ENCODE data around the gene MYADM.

MYADM gene

DNA sequence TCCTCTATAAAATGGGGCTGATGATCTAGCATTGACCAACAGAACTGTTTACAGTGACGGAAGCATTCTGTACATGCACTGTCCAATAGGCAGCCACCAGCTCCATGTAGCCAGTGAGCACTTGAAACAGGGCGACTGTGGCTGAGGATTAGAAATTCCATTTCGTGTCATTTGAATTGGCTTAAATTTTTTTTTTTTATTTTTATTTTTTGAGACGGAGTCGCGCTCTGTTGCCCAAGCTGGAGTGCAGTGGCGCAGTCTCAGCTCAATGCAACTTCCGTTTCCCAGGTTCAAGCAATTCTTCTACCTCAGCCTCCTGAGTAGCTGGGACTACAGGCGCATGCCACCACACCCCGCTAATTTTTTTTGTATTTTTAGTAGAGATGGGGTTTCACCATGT, 17.4 kb downstream of the MYADM start:
- DNase-seq (ENCODE audit: low read depth): no peak

DNA sequence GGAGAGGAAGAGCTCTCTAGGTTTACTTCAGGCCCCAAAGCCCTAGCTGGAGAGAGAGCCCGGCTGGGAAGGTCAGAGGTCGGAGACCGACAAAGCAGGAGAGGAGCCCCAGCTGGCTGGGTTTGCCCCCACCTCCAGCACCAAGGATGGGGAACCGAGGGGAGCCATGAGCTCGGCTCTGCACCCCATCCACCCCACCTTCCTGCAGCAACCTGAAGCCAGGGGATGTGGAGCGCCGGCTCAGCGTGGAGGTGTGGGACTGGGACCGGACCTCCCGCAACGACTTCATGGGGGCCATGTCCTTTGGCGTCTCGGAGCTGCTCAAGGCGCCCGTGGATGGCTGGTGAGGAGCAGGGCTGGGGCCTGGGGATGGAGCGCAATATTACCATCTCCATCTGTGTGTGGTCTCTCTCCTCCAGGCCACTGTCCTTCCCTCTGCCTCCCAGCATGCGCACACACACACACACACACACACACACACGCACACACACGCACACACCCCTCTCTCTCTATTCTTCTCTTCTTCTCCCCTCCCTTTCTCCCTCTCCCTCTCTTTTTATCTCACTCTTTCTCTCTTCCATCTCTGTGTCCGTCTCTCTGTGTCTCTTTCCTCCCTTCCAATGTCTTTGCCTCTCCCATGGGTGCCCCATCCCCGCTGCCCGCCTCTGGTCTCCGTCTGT, 24.8 kb downstream of the MYADM start:
- no peak for DNase-seq (ENCODE audit: low read depth)

DNA sequence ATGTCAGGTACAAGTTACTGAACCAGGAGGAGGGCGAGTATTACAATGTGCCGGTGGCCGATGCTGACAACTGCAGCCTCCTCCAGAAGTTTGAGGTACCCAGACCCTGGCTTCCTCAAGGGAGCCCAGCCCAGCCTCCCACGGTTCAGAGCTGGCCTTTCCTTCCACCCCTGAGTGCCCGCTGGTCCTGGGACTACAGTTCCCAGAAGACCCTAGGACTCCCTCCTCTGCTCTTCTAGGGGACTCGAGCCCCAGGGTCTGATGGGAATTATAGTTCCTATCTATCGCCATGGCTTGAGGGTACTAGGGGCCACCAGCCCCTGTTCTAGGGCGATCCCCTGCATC, 25.3 kb downstream of the MYADM start:
- no peak for DNase-seq (ENCODE audit: low read depth)

DNA sequence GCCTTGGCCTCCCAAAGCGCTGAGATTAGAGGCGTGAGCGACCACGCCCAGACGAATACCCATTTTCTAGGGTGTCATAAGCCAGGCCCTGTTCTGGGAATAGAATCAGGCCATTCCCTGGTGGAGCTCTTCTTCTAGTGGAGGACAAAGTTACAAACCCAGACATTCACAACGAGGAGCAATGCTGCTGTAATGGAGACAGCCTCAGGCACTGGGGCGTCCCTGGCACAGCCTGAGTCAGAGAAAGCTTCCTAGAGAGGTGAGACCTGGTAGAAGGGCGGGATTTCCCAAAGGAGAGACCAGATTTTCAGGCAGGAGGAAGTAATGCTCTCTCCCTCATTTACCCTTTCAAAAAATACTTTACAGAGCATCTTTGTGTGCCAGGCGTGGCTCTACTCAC, 27.0 kb downstream of the MYADM start:
- no peak for DNase-seq (ENCODE audit: low read depth)

DNA sequence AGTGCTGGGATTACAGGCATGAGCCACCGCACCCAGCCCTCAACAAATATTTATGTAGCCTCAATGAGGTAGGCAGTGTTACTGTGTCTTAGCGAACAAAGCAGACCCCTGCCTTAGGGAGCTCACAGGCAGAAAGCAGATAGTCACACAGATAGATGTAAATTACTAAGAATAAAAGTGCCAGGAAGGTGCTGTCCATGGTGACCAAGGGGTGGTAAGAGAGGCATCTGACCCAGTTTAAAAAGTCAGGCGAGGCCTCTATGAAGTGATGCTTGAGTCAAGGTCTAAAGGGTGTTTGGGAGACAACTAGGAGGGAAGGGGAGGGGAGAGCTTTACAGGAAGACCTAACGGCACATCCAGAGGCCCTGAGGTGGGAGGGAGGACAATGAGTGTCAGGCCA, 29.0 kb downstream of the MYADM start:
- no peak for DNase-seq (ENCODE audit: low read depth)

DNA sequence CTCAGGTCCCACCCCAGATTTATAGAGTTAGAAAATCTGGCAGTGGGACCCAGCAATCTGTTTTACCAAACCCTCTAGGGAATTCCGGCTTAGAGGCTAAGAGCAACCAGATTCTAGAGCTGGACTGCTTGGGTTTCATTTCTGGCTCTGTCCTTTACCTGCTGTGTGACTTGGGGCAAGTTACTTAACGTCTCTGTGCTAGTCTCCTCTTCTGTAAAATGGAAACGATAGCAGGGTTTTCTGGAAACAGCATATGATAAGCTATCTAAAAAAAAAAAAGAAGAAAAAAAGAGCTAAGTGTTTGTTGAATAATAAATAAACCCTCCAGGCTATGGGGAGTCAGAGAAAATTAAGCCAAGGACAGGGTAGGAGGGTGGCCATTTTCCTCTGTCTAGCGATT, 29.8 kb downstream of the MYADM start:
- DNase-seq (ENCODE audit: low read depth): no peak

DNA sequence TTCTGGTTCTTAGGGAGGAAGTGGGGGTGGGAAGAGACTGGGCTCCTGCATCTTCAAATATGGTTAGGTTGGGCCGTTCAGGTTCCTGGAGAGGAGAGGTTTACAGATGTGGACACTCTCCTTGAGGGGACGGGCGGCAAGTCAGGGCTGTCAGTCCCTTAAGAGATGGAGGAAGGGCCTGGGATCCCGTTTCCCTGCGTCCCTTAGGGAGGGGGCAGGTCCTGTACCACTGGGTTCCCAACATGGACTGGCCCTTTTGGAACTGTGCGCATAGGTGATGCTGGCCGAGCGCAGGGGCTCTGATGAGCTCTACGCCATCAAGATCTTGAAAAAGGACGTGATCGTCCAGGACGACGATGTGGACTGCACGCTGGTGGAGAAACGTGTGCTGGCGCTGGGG, 30.5 kb downstream of the MYADM start:
- no peak for DNase-seq (ENCODE audit: low read depth)

DNA sequence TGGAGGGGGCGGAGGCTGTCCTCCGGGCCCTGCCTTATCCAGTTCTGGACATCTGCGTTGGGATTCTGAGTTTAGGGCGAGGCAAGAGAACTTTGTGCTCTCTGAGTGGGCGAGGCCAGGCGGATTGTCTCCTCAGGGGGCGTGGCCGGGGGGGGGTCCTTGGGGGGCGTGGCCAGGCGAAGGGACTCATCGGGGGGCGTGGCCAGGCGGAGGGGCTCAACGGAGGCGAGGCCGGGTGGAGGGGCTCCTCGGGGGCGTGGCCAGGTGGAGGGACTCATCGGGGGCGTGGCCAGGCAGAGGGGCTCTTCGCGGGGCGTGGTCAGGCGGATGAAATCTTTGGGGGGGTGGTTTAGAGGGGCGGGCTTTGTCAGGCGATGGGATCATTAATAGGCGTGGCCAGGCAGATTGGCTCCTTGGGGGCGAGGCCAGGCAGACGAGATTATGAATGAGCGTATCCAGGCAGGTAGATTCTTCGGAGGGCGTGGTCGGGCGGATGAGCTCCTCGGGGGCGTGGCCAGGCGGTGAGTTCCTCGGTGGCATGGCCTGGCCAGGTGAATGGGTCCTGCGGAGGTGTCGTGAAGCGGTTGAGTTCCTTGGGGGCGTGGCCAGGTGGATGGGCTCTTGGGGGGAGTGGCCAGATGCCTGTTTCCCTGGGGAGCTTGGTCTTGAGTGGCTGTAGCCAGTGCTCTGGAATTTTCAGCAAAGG, 31.1 kb downstream of the MYADM start:
- DNase-seq (ENCODE audit: low read depth): no peak

DNA sequence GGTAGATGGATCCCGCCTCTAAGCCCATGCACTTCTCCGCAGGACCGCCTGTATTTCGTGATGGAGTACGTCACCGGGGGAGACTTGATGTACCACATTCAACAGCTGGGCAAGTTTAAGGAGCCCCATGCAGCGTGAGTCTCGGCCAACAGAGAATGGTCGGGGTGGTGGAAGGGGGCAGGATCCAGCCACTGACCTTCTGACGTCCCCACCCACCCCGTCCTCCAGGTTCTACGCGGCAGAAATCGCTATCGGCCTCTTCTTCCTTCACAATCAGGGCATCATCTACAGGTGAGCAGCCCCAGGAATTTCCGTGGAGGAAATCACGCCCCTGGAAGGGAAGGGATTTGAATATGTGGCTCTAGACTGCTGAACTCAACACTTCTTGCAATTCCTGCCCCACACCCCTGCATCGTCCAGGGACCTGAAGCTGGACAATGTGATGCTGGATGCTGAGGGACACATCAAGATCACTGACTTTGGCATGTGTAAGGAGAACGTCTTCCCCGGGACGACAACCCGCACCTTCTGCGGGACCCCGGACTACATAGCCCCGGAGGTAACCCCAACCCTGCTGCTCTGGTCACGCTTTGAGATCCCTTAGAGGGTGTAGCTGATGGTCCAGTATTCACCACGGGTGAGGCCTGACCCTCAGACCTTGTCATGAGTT, 32.6 kb downstream of the MYADM start:
- no peak for DNase-seq (ENCODE audit: low read depth)

DNA sequence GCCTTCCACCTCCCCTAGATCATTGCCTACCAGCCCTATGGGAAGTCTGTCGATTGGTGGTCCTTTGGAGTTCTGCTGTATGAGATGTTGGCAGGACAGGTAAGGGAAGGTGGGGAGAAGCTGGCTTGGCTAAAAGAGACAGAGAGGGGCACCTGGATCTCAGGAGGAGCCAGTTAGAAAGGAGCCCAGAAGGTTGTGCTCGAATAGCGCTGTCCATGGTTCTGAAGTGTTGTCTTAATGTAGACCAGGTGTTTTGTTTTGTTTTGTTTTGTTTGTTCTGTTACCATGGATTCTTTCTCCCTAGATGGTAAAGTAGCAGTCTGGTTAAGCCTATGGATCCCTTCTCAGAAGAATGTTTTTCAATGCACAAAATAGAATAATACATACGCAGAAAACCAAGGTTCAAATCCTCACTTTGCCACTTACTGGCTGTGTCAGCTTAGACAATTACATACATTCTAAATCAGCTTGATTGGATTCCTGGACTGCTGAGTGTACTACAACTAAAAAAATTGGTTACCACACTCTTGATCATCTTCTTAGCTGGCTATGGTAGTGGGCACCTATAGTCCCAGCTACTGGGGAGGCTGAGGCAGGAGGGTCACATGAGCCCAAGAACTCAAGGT, 35.5 kb downstream of the MYADM start:
- DNase-seq (ENCODE audit: low read depth): no peak

DNA sequence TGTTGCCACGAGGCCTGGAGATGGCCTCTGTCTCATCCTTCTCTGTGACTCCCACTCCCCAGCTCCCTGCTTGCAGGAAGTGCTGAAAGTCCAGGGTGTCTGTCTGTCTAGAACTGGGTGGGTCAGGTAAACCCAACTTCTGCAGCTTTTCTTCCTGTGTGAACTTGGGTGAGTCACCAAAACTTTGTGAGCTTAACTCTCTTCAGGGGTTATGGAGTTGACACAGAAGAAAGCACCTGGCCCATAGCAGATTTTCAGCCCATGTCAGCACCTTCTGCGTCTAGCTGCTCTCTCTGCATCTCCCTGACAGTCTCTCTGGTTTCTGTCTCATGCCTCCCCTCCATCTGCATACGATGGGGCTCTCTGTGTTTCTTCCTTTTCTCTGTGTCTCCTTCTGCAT, 37.2 kb downstream of the MYADM start:
- no peak for DNase-seq (ENCODE audit: low read depth)

DNA sequence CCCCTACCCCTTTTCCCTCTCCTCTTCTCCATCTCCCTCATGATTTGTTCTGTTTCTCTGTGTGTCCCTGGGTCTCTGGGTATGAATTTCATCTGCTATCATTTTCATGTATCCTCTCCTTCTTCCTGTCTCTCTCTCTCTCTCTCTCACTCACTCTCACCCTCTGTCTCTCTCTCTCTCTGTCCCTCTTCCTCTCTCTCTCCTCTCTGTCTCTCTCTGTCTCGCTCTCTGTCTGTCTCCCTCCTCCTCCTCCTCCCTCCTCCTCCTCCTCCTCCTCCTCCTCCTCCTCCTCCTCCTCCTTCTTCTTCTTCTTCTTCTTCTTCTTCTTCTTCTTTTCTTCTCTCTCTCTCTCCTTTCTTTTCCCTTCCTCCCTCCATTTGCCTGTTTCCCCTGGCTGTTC, 38.1 kb downstream of the MYADM start:
- no peak for DNase-seq (ENCODE audit: low read depth)

DNA sequence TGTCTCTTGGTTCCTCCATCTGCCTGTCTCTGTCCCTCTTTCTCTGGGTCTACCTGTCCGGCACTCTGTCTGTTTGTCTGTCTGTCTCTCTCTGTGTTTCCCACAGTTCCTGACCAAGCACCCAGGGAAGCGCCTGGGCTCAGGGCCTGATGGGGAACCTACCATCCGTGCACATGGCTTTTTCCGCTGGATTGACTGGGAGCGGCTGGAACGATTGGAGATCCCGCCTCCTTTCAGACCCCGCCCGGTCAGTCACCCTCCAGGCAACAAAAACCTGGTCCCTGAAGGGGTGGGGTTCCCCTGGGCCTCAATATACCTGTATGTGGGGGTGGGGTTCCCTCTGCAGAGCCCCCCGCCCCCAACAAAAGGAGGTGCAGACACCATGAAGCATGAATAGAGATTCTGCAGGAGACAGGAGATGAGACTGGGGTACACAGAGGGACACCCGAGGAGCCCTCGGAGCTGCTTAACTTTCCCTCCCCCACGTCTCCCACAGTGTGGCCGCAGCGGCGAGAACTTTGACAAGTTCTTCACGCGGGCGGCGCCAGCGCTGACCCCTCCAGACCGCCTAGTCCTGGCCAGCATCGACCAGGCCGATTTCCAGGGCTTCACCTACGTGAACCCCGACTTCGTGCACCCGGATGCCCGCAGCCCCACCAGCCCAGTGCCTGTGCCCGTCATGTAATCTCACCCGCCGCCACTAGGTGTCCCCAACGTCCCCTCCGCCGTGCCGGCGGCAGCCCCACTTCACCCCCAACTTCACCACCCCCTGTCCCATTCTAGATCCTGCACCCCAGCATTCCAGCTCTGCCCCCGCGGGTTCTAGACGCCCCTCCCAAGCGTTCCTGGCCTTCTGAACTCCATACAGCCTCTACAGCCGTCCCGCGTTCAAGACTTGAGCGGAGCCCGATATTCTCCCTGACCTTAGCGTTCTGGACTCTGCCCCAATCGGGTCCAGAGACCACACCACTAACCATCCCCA, 38.8 kb downstream of the MYADM start:
- DNase-seq (ENCODE audit: low read depth): no peak

DNA sequence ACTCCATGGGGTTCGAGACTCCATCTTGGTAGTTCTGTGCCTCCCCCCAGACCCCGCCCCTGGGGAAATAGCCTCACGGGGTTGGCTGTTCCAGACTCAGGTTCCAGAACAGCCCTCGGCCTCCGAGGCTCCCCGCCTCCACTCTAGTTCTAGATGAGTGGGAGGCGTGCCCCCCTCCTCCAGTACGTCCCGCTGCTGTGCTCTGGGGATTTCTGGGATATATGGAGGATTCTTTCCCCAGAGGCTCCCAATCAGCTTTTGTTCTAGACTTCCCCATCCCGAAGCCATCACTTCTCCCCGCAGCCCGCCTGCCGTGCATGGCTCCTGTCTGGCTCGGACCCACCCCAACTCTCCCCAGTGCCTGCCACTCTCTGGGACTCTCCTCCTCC, 39.5 kb downstream of the MYADM start:
- no peak for DNase-seq (ENCODE audit: low read depth)

DNA sequence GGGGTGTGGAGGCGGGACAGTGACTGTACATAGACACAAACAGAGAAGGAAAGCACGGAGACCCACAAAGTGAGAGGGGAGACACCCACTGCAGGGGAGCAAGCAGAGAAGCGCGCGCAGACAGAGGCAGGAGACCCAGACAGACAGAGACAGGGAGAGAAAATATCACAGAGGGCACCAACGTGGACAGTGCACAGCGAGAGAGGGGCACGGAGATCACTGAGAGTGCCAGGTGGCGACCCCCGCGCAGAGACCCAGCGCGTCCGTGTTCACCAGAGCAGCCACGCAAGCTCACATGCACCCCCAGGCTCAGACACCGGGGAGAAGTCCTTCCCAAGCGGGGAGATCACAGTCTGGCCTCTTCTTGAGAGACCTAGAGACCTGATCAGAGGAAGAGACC, 40.0 kb downstream of the MYADM start:
- DNase-seq (ENCODE audit: low read depth): no peak

DNA sequence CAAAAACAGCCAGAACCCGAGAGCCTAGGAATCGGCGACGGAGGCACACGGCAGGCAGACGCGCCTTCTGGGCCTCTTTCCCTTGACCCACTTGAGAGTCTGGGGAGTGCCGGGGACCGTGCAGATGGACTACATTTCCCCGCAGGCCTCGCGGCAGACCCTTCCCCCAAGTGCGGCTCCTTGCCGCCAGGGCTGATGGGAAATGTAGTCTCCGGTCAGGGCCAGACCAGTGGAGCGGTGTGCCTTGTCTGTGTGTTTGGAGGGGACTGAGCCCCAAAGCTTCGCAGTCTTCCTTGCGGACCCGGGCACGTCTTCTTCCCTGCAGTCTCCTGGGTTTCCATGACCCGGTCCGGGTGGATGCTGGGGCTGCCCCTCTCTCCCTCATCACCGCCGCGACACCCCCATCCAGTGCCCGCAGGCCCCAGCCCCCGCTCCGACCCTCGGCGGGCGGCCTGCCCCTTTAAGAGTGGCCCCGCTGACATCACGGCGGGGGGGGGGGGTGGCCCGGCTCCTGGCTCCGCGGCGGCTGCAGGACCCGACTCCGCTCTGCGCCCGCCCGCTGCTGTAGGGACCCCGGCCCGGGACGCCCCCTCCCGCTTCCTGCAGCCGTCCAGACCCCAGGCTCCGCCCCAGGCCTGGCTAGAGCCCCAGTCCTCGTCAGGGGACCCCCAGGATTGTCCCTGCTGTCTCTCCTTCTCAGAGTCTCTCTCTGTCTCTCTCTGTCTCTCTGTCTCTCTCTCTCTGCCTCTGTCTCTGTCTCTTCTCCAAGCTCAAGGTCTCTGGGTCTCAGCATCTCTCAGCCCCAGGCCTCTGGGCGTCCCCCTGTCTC, 40.6 kb downstream of the MYADM start:
- peak; percentile 53 for DNase-seq (ENCODE audit: low read depth)

DNA sequence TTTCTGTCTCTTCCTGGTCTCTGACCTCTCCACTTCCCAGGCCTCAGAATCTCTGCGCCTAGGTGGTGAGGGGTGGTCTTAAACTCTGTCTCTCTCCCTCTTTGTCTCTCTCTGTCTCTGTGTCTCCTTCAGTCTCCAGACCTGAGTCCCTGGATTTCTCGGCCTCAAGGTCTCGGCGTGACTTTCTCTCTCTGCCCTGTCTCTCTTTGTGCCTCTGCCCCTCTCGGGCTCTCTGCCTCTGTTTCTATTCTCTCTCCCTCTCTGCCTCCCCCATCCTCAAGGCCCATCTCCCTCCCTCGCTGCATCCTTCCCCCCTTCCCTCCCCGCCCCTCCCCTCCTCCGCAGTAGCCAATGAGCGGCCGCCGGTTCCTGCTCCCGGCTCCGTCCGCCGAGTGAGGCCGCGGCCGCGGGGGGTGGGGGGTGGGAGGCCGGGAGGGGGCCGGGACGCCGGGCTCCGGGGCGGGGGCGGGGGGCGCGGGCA, 41.3 kb downstream of the MYADM start, which contains the start of gene CACNG7:
Gene CACNG7 (plus strand): TSS at position 344 of the 481 bp plus-strand sequence. CDS start 3,554 bp downstream, outside the sequence.
- no peak for DNase-seq (ENCODE audit: low read depth)

DNA sequence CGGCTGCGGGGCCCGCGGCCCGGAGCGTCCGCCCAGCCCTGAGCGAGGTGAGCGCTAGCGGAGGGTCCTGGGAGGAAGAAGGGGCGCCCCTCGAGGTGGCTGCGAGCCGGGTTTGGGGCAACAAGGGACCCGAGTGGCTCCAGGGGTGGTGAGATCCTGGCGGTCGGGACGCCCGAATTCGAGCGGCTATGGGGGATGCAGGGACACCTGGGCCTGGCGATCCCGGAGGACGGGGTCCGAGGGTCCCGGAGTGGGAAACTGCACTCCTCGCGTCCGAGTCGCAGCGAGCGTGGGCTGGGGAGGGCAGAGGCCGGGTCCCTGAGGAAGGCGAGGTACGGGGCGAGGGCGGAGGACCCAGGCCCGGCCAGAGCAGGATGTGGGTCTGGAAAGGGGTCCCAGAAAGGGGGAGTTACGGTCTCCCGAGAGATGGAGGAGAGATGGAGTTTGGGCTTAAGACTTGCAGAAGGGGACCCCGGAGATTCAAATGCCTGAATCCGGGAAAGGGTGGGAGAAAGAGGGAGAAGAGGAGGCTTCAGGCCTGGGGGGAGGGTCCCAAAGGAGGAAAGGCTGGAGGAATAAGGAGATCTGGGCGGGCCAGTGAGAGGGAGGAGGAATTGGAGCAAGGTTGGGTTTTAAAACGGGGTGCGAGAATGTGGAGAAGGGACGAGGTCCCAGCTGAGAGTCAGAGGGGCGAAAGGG, 41.9 kb downstream of the MYADM start:
- no peak for DNase-seq (ENCODE audit: low read depth)

DNA sequence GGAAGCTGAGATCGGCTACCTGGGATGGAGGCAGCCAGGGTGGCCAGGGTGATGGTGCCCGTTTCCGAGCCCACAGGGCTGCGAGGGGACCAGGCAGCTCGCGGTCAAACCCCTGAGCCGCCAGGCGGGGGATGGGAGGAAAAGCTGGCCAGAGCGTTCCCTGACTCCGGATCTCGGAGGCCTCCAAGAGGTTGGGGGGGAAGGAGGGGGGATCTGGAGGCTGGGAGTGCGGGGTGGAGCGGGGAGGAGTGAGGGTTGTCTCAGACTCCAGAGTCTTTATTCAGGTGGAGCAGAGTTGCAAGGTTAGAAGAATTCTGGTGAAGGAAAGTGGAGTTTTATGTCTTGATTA, 42.5 kb downstream of the MYADM start:
- DNase-seq (ENCODE audit: low read depth): no peak

DNA sequence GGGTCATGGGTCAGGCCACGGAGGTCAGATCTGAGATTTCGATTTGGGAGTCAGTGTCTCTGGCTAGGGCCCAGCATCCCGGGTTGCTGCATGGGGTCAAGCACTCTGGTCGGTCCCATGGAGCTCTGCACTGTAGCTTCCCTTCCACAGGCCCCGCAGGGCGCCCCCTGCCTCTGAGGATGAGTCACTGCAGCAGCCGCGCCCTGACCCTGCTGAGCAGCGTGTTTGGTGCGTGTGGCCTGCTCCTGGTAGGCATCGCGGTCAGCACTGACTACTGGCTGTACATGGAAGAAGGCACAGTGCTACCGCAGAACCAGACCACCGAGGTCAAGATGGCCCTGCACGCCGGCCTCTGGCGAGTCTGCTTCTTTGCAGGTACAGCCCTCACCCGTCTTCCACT, 45.0 kb downstream of the MYADM start:
- DNase-seq (ENCODE audit: low read depth): no peak

Measured in iris pigment epithelial cell (primary cell).